Nephron (organoid): ENCODE results near the gene CFAP157.

Source experiments
- H3K27ac Mint-ChIP-seq, 3 experiments: 2 replicates each; pipeline ENCODE4 v1.8.0; 2020; ENCODE audit warnings: mixed read lengths in 3 of 3, mild to moderate bottlenecking in 2 of 3, moderate library complexity in 1 of 3
- H3K27me3 Mint-ChIP-seq: 2 replicates; pipeline ENCODE4 v1.8.0; 2021; ENCODE audit warnings: low read depth, mild to moderate bottlenecking, moderate library complexity, mixed read lengths
- H3K36me3 Mint-ChIP-seq: 2 replicates; pipeline ENCODE4 v1.8.0; 2020; ENCODE audit warnings: low read depth, mixed read lengths
- H3K4me1 Mint-ChIP-seq: 2 replicates; pipeline ENCODE4 v1.8.0; 2020; ENCODE audit warnings: mixed read lengths
- H3K4me3 Mint-ChIP-seq, 3 experiments: 2 replicates each; pipeline ENCODE4 v1.8.0; 2020; ENCODE audit warnings: mild to moderate bottlenecking in 3 of 3, mixed read lengths in 3 of 3, moderate library complexity in 2 of 3
- H3K9me3 Mint-ChIP-seq: 2 replicates; pipeline ENCODE4 v1.8.0; 2020; ENCODE audit warnings: mixed read lengths
- TF ChIP-seq, protein P1 (sequence below), 3 experiments: fragments of 200-600 bp; sonication (generic); IDR thresholded peaks; one replicate each; pipeline ENCODE4 v1.5.0; 2021; ENCODE audit warnings: antibody characterized with exemption in 3 of 3; ENCODE audit not compliant: unreplicated experiment in 3 of 3

Gene CFAP157

DNA sequence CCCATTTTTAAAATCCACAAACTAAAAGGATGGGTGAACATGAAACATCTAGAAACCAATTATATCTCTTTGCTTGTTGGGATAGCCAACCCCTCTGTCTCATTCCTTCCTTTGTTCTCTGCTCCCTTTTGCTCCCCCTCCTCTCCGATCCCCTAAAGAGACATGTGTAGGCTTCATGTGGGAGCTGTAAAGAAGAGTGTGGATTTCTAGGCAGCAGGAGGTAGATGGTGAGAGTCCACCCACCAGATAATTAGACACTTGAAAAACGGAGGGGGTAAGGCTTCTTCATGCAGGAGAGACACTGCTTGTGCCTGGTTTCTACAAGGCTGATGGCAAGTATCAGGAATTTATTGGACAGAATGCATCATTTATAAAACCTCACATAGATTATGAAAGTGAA is 27.3 kb upstream of the CFAP157 start:
- H3K36me3 Mint-ChIP-seq, result peaks cover 36% of the 10 kb centered on the region

DNA sequence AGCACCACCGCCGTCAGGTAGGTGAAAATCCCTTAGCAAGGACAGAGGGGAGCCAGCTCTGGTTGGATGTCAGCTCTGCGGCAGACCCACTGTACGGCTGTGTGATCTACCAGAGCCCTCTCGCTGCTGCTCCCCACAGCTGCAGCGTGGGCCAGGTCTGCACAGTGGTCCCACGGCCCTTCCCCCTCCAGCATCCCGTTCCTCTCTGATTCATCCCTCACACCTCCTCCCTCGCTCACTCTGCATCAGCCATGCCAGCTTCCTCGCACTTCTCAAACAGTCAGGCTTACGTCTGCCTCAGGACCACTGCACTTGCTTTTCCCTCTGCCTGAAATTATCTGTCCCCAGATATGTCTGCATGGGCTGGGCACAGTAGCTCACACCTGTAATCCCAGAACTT is 26.6 kb upstream of the CFAP157 start:
- Mint-ChIP-seq H3K36me3 (peaks cover 31% of the 10 kb centered on the region), H3K9me3 (no peaks in the 10 kb centered on the region), H3K4me1 (peaks cover 5% of the 10 kb centered on the region), H3K27ac (no peak overlapping the region), H3K27me3 (no peaks in the 10 kb centered on the region), H3K4me3 (no peak overlapping the region)
- TF ChIP-seq, protein P1, sequence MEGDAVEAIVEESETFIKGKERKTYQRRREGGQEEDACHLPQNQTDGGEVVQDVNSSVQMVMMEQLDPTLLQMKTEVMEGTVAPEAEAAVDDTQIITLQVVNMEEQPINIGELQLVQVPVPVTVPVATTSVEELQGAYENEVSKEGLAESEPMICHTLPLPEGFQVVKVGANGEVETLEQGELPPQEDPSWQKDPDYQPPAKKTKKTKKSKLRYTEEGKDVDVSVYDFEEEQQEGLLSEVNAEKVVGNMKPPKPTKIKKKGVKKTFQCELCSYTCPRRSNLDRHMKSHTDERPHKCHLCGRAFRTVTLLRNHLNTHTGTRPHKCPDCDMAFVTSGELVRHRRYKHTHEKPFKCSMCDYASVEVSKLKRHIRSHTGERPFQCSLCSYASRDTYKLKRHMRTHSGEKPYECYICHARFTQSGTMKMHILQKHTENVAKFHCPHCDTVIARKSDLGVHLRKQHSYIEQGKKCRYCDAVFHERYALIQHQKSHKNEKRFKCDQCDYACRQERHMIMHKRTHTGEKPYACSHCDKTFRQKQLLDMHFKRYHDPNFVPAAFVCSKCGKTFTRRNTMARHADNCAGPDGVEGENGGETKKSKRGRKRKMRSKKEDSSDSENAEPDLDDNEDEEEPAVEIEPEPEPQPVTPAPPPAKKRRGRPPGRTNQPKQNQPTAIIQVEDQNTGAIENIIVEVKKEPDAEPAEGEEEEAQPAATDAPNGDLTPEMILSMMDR (IDR thresholded peaks at IDR 0.05; ENCODE audit: unreplicated experiment in 3 of 3), result no peak

More for the DNA sequence above, 27.3 kb upstream of the CFAP157 start:
- TF ChIP-seq, protein P1 (IDR thresholded peaks at IDR 0.05; ENCODE audit: unreplicated experiment in 3 of 3), result no peak
- peaks cover 5% of the 10 kb centered on the region for H3K4me1 Mint-ChIP-seq
- H3K9me3 Mint-ChIP-seq, result no peaks in the 10 kb centered on the region
- H3K27me3 Mint-ChIP-seq, result no peaks in the 10 kb centered on the region
- no peak overlapping the region for H3K27ac Mint-ChIP-seq
- no peak overlapping the region for H3K4me3 Mint-ChIP-seq

DNA sequence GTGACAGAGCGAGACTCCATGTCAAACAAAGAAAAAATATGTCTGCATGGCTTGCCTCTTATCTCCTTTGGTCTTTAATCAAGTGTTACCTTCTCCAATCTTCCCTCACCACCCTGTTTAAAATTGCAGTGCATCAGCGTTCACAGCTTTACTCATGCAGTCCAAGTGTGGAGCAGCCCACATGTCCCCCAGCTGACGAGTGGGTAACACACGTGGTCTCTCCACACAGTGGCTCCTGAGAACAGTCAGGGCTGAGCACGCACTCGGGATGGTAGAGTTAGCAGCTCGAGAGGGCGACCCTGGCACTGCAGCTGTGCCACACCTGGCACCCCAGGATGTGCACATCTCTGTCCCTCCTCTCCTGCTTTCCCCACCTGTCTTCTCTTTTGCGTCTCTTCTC is 25.9 kb upstream of the CFAP157 start:
- H3K36me3 Mint-ChIP-seq, result peaks cover 31% of the 10 kb centered on the region
- H3K27ac Mint-ChIP-seq, result no peak overlapping the region
- no peaks in the 10 kb centered on the region for H3K27me3 Mint-ChIP-seq
- TF ChIP-seq, protein P1 (IDR thresholded peaks at IDR 0.05; ENCODE audit: unreplicated experiment in 3 of 3), result no peak
- H3K9me3 Mint-ChIP-seq, result no peaks in the 10 kb centered on the region
- no peak overlapping the region for H3K4me3 Mint-ChIP-seq
- H3K4me1 Mint-ChIP-seq, result peaks cover 5% of the 10 kb centered on the region

DNA sequence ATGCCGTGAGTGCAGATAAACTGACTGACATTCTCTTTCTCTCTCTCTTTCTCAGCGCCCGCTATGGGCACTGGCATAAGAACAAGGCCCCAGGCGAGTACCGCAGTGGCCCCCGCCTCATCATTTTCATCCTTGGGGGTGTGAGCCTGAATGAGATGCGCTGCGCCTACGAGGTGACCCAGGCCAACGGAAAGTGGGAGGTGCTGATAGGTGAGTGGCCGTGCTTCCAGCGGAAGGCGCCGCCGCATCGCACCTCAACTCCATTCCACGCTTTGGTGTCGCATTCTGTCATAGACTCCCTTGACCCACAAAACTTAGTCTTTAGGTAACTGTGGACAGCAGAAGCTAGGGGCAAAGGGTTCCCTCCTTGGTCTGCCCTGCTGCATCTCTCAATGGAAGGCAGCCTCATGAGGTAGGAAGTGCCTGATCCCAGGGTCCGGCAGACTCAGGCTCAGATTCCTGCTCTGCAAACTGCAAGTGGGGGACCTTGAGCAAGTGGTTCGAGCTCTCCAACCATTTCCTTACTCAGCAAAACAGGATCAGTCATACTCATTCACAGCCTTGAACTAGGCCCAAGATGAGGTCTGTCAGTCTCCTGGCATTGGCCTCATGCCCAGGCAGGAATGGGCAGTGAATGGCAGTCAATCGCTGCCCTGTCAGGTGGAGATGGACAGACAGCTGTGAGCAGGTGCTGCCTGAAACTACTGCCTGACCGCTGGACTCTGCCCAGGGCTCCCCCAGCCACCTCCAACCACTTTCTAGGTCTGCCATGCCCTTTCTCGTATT is 24.2 kb upstream of the CFAP157 start:
- H3K27me3 Mint-ChIP-seq, result no peaks in the 10 kb centered on the region
- peaks cover 32% of the 10 kb centered on the region for H3K36me3 Mint-ChIP-seq
- peaks cover 5% of the 10 kb centered on the region for H3K4me1 Mint-ChIP-seq
- H3K9me3 Mint-ChIP-seq, result no peaks in the 10 kb centered on the region
- no peak overlapping the region for H3K27ac Mint-ChIP-seq
- TF ChIP-seq, protein P1 (IDR thresholded peaks at IDR 0.05; ENCODE audit: unreplicated experiment in 3 of 3), result no peak
- no peak overlapping the region for H3K4me3 Mint-ChIP-seq

DNA sequence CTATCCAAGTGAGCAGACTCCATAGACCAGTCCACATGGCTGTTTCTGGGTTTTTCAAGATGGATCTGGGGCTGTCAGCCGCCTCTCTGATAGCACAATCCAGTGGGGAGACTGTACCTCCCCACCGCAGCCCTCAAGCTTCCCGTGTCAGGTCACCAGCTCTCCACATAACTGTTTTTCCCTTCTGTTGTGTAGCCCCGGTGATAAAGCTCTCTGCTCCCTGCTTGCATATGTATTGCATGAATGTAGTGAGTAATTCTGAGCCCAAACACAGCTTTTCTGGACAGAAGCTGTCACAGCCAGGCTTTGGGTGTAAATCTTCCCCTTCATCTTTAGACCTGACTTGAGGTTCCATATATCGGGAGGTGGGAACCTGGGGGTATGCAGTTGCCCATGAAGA is 23.1 kb upstream of the CFAP157 start:
- H3K36me3 Mint-ChIP-seq, result peaks cover 31% of the 10 kb centered on the region
- peaks cover 3% of the 10 kb centered on the region for H3K4me1 Mint-ChIP-seq
- TF ChIP-seq, protein P1 (IDR thresholded peaks at IDR 0.05; ENCODE audit: unreplicated experiment in 3 of 3), result no peak
- no peak overlapping the region for H3K27ac Mint-ChIP-seq
- no peaks in the 10 kb centered on the region for H3K27me3 Mint-ChIP-seq
- no peaks in the 10 kb centered on the region for H3K9me3 Mint-ChIP-seq
- H3K4me3 Mint-ChIP-seq, result no peak overlapping the region

DNA sequence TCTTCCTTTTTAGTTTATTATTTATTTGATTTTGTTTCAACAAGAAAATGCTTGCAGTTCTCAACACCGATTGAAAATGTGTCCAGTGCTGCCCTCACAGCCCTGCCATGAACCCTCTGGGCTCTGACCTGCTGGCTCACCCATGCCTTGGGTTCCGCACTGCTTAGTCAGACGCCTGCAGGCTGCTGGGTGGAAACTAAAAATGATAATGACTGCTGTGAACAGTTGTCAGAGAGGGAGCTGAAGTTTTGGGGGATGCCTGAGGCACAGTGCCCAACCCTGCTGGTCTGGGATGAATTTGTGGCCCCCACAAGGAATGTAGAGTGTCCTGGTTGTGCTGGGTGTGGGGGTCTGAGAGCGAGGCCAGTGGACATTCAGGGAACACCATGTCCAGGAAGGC is 22.2 kb upstream of the CFAP157 start:
- TF ChIP-seq, protein P1 (IDR thresholded peaks at IDR 0.05; ENCODE audit: unreplicated experiment in 3 of 3), result no peak
- Mint-ChIP-seq H3K27ac (no peak overlapping the region), H3K4me1 (no peaks in the 10 kb centered on the region), H3K36me3 (peaks cover 31% of the 10 kb centered on the region), H3K4me3 (no peak overlapping the region), H3K9me3 (no peaks in the 10 kb centered on the region), H3K27me3 (no peaks in the 10 kb centered on the region)
